H1 (cell line): ENCODE measurements around the gene LSM4. TPM values are rescaled to one million over a fixed set of nuclear protein-coding genes. Genes with fewer than 3 reads are reported as not detected.

Experiments
- CHD7 ChIP-seq: fragments of 300-600 bp; sonication (generic); IDR thresholded peaks from 2 replicates; pipeline ENCODE4 v1.7.1; 2012; ENCODE audit warnings: low read length, moderate library complexity, mild to moderate bottlenecking, inconsistent platforms; ENCODE audit not compliant: insufficient replicate concordance
- POLR2AphosphoS5 ChIP-seq: IDR thresholded peaks from 2 replicates; pipeline ENCODE4 v1.6.1; 2011; ENCODE audit warnings: low read depth, low read length
- SAP30 ChIP-seq: fragments of 300-600 bp; sonication (generic); IDR thresholded peaks from 2 replicates; pipeline ENCODE4 v1.7.1; 2012; ENCODE audit warnings: low read length, moderate library complexity, mild to moderate bottlenecking, inconsistent platforms; ENCODE audit not compliant: insufficient read depth, insufficient replicate concordance
- polyA plus RNA-seq, 7 experiments: library from polyadenylated mRNA; depleted of rRNA in 3 of 7; stranded (reverse) in 5 of 7; unstranded in 2 of 7; fragments of >200 nt in 5 of 7; fragments of 200-250 nt in 2 of 7; gene quantifications; 1 replicate in 5 of 7; 2 replicates in 1 of 7; 4 replicates in 1 of 7; pipeline versions ENCODE4 v1.2.1 to v1.2.3, GENCODE V29; 2011 to 2013; ENCODE audit warnings: missing spikeins in 2 of 7, mixed read lengths in 2 of 7
- total RNA-seq: library from RNA; stranded (reverse); fragmentation: NEBNext Ultra II Directional; extraction: Animal tissue kit (Norgen Biotek cat#: 25700); gene quantifications from 2 replicates; pipeline ENCODE4 v1.2.1, GENCODE V29; 2021

Gene LSM4
- total and polyA plus RNA-seq, 2 of the 8 experiments (the other 6 are each of a cell fraction or from before 2014, with no cell fraction given): 302 to 319 TPM

- no peak for TF ChIP-seq CHD7
- no peak for TF ChIP-seq POLR2AphosphoS5
- no peak for TF ChIP-seq SAP30
These were observed 3.9 kb upstream of the LSM4 start (continued) for GRCh38 chr19:18326772-18327171.
